Stimulated activated CD4-positive, alpha-beta T cell treated with anti-CD3 and anti-CD28 coated beads, Interleukin-15, amount 100 ng/mL, for 48 hours (primary cell): ENCODE data around the gene FAM32A.

Experiments
- DNase-seq, 2 donors: peaks; one replicate each; pipeline ENCODE4 v3.0.0-alpha.2; 2020; ENCODE audit warnings: low read depth in 2 of 2

Gene FAM32A

GRCh38 chr19:16202320-16203255, 17.4 kb downstream of the FAM32A start:
- DNase-seq = no peak

- no peak for DNase-seq
Measured at GRCh38 chr19:16203256-16204004, 18.2 kb downstream of the FAM32A start.

GRCh38 chr19:16204005-16204294, 18.7 kb downstream of the FAM32A start:
- DNase-seq = no peak

GRCh38 chr19:16205205-16206045, 20.2 kb downstream of the FAM32A start:
- no peak for DNase-seq

GRCh38 chr19:16206046-16206605, 20.9 kb downstream of the FAM32A start:
- no peak for DNase-seq

- no peak for DNase-seq
Measured at GRCh38 chr19:16206637-16207036, 21.4 kb downstream of the FAM32A start.

GRCh38 chr19:16207063-16207462, 21.9 kb downstream of the FAM32A start:
- no peak for DNase-seq

GRCh38 chr19:16207490-16208025, 22.3 kb downstream of the FAM32A start:
- no peak for DNase-seq

- DNase-seq = no peak
Measured at GRCh38 chr19:16208064-16208759, 23.0 kb downstream of the FAM32A start.

- no peak for DNase-seq
Measured at GRCh38 chr19:16208847-16209665, 23.8 kb downstream of the FAM32A start.

GRCh38 chr19:16210168-16210567, 25.0 kb downstream of the FAM32A start:
- DNase-seq = no peak

GRCh38 chr19:16213076-16213475, 27.9 kb downstream of the FAM32A start:
- no peak for DNase-seq

GRCh38 chr19:16216744-16217670, 31.8 kb downstream of the FAM32A start:
- no peak for DNase-seq

GRCh38 chr19:16217716-16218451, 32.7 kb downstream of the FAM32A start:
- DNase-seq = no peak

- no peak for DNase-seq
Measured at GRCh38 chr19:16218851-16219250, 33.6 kb downstream of the FAM32A start.

GRCh38 chr19:16222806-16223205, 37.6 kb downstream of the FAM32A start:
- no peak for DNase-seq

- DNase-seq = no peak
Measured at GRCh38 chr19:16223746-16224145, 38.5 kb downstream of the FAM32A start.
